Panc1 (cell line): Measurements from ENCODE around the gene IQSEC1. TPM values are rescaled to one million over a fixed set of nuclear protein-coding genes. Genes with fewer than 3 reads are reported as not detected.

Experiments
- ATAC-seq: fragments of 200-7000 bp; cut with Tn5 transposase; 2 replicates; pipeline ENCODE4 v1.9.1; 2020; ENCODE audit warnings: mild to moderate bottlenecking, moderate library complexity
- BruUV-seq: library from RNA; stranded (reverse); fragments of 400-500 nt; replicated peaks from 2 replicates; lab custom pipeline; 2021; lab: Mats Ljungman, UMichigan
- CTCF ChIA-PET: fragments of 300-600 bp; sonication (Branson Sonifier 250); formaldehyde crosslinking; loops from one replicate; lab custom pipeline; 2022; ENCODE audit warnings: antibody characterized with exemption; lab: Charles Lee
- POLR2A ChIA-PET: fragments of 300-600 bp; sonication (Branson Sonifier 250); formaldehyde crosslinking; loops from one replicate; lab custom pipeline; 2022; ENCODE audit warnings: antibody characterized with exemption; lab: Charles Lee
- DNase-seq: peaks from one replicate; pipeline ENCODE4 v3.0.0-alpha.2; 2010; ENCODE audit warnings: low read depth, low spot score
- H3K27ac ChIP-seq: 2 replicates; pipeline ENCODE4 v1.5.1; 2011; ENCODE audit warnings: mild to moderate bottlenecking, low read length, inconsistent platforms
- H3K27me3 ChIP-seq: fragments of 200-500 bp; sonication (Bioruptor generic); 2 replicates; pipeline ENCODE4 v1.6.0; 2014; ENCODE audit warnings: low read length, inconsistent platforms; ENCODE audit not compliant: control insufficient read depth, insufficient read depth
- H3K36me3 ChIP-seq: fragments of 200-500 bp; sonication (Bioruptor generic); 2 replicates; pipeline ENCODE4 v1.5.1; 2014; ENCODE audit warnings: inconsistent platforms, mild to moderate bottlenecking, low read length, moderate library complexity; ENCODE audit not compliant: control insufficient read depth, insufficient read depth
- H3K4me1 ChIP-seq: 2 replicates; pipeline ENCODE4 v1.5.1; 2011; ENCODE audit warnings: inconsistent platforms, mild to moderate bottlenecking, low read length, moderate library complexity; ENCODE audit not compliant: control insufficient read depth, insufficient read depth
- H3K4me3 ChIP-seq, 2 experiments: 2 replicates each; pipeline ENCODE4 v1.5.1; 2011 to 2012; ENCODE audit warnings: low read depth in 2 of 2, low read length in 2 of 2, mild to moderate bottlenecking in 2 of 2, inconsistent platforms in 1 of 2, moderate library complexity in 1 of 2
- H3K9me3 ChIP-seq: fragments of 200-500 bp; sonication (Bioruptor generic); 2 replicates; pipeline ENCODE4 v1.5.1; 2014; ENCODE audit warnings: low read depth, mild to moderate bottlenecking, inconsistent platforms, low read length, moderate library complexity; ENCODE audit not compliant: control insufficient read depth, insufficient read depth
- POLR2AphosphoS5 ChIP-seq: IDR thresholded peaks from 2 replicates; pipeline ENCODE4 v1.6.1; 2012; ENCODE audit warnings: mild to moderate bottlenecking, low read depth, low read length, moderate library complexity
- REST ChIP-seq, 2 experiments: IDR thresholded peaks; 2 replicates each; pipeline ENCODE4 v1.6.1; 2011 to 2012; ENCODE audit warnings: low read depth in 2 of 2, control low read depth in 1 of 2, low read length in 1 of 2, mild to moderate bottlenecking in 1 of 2, moderate library complexity in 1 of 2; ENCODE audit not compliant: insufficient read depth in 1 of 2
- SIN3A ChIP-seq: IDR thresholded peaks from 2 replicates; pipeline ENCODE4 v1.6.1; 2012; ENCODE audit warnings: low read depth, mild to moderate bottlenecking, low read length, moderate library complexity, borderline replicate concordance; ENCODE audit not compliant: insufficient read depth
- TCF7L2 ChIP-seq: IDR thresholded peaks from 2 replicates; pipeline ENCODE4 v1.6.1; 2011; ENCODE audit warnings: mild to moderate bottlenecking, low read depth, low read length, inconsistent platforms
- in situ Hi-C: cut with HindIII; loops from 2 replicates; pipeline ENCODE4 v1.10.0; 2016; ENCODE audit warnings: low sequenced_read_pairs, low pct_unique_long_range_greater_than_20kb
- intact Hi-C: fragments of 100-400 bp; cut with micrococcal nuclease; formaldehyde crosslinking; loops from one replicate; pipeline ENCODE4 v1.10.0; 2022; ENCODE audit not compliant: unreplicated experiment
- total RNA-seq: library from RNA; stranded (reverse); gene quantifications from one replicate; pipeline ENCODE4 v1.2.1, GENCODE V29; 2021; ENCODE audit not compliant: unreplicated experiment
- TF ChIP-seq, protein P1 (sequence below): fragments of 450-650 bp; IDR thresholded peaks from 2 replicates; pipeline ENCODE4 v1.5.1; 2017; ENCODE audit warnings: mild to moderate bottlenecking

The IQSEC1 gene
- total RNA-seq, 1 experiment from 2014 or later, result 28.4 TPM

GRCh38 chr3:12935023-12935860 lies 138.0 kb downstream of the IQSEC1 start:
- DNase-seq (no peak), ATAC-seq (no peak)
- in situ Hi-C loops (no loop called here), intact Hi-C loops (no loop called here)
- no TSS peak for BruUV-seq
- H3K27me3 ChIP-seq, result no peaks in the 10 kb centered on the region
- TF ChIP-seq TCF7L2 (no peak), REST (IDR thresholded peaks at IDR 0.05; ENCODE audit: insufficient read depth in 1 of 2, low read depth in 2 of 2, low read length in 1 of 2) (no peak), POLR2AphosphoS5 (no peak), SIN3A (no peak)
- TF ChIP-seq, protein P1, sequence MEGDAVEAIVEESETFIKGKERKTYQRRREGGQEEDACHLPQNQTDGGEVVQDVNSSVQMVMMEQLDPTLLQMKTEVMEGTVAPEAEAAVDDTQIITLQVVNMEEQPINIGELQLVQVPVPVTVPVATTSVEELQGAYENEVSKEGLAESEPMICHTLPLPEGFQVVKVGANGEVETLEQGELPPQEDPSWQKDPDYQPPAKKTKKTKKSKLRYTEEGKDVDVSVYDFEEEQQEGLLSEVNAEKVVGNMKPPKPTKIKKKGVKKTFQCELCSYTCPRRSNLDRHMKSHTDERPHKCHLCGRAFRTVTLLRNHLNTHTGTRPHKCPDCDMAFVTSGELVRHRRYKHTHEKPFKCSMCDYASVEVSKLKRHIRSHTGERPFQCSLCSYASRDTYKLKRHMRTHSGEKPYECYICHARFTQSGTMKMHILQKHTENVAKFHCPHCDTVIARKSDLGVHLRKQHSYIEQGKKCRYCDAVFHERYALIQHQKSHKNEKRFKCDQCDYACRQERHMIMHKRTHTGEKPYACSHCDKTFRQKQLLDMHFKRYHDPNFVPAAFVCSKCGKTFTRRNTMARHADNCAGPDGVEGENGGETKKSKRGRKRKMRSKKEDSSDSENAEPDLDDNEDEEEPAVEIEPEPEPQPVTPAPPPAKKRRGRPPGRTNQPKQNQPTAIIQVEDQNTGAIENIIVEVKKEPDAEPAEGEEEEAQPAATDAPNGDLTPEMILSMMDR, result no peak
- no peak overlapping the region for H3K4me3 ChIP-seq
- POLR2A ChIA-PET, result no interaction called here
- H3K9me3 ChIP-seq, result no peaks in the 10 kb centered on the region
- no peaks in the 10 kb centered on the region for H3K4me1 ChIP-seq
- CTCF ChIA-PET, result no interaction called here
- H3K36me3 ChIP-seq, result no peaks in the 10 kb centered on the region
- H3K27ac ChIP-seq, result no peak overlapping the region

- no peak overlapping the region for H3K27ac ChIP-seq
- H3K4me3 ChIP-seq, result no peak overlapping the region
- no peak for DNase-seq
- no peaks in the 10 kb centered on the region for H3K27me3 ChIP-seq
- no peak for ATAC-seq
- H3K9me3 ChIP-seq, result no peaks in the 10 kb centered on the region
- CTCF ChIA-PET, result no interaction called here
- no peaks in the 10 kb centered on the region for H3K36me3 ChIP-seq
- H3K4me1 ChIP-seq, result no peaks in the 10 kb centered on the region
- in situ Hi-C loops, result no loop called here
- no TSS peak for BruUV-seq
- intact Hi-C loops, result no loop called here
- POLR2A ChIA-PET, result no interaction called here
- TF ChIP-seq REST (IDR thresholded peaks at IDR 0.05; ENCODE audit: insufficient read depth in 1 of 2, low read depth in 2 of 2, low read length in 1 of 2) (no peak), TCF7L2 (no peak), POLR2AphosphoS5 (no peak), SIN3A (no peak)
- TF ChIP-seq, protein P1, result no peak
Measured at GRCh38 chr3:12934431-12934830, 138.8 kb downstream of the IQSEC1 start.
